T-helper 17 cell (primary cell): Measurements from ENCODE around the gene SMIM14. TPM values are rescaled to one million over a fixed set of nuclear protein-coding genes. Genes with fewer than 3 reads are reported as not detected.
"Not testable (repeated sequence)": the region's sequence is repeated elsewhere in the genome, so short reads cannot be mapped to it uniquely, and the experiment has no call there.

Experiments used
- ATAC-seq: fragments of 150-1000 bp; cut with Tn5 transposase; 2 replicates; pipeline ENCODE4 v1.10.0; 2021; ENCODE audit warnings: mild to moderate bottlenecking, moderate library complexity
- DNase-seq, 3 donors: peaks; one replicate each; pipeline versions ENCODE4 v3.0.0 to v3.0.0-alpha.2; 2020 to 2021
- H3K9me3 ChIP-seq: one replicate; pipeline ENCODE4 v1.7.0; 2013; ENCODE audit warnings: low read length, mild to moderate bottlenecking; ENCODE audit not compliant: control insufficient read depth, poor library complexity, severe bottlenecking
- H3K27ac Mint-ChIP-seq: one replicate; pipeline ENCODE4 v1.8.0; 2022; ENCODE audit warnings: mild to moderate bottlenecking, moderate library complexity, mixed read lengths
- H3K27me3 Mint-ChIP-seq: one replicate; pipeline ENCODE4 v1.8.0; 2022; ENCODE audit warnings: mixed read lengths
- H3K36me3 Mint-ChIP-seq: one replicate; pipeline ENCODE4 v1.8.0; 2022; ENCODE audit warnings: low read depth, mixed read lengths
- H3K4me1 Mint-ChIP-seq: one replicate; pipeline ENCODE4 v1.8.0; 2022; ENCODE audit warnings: mild to moderate bottlenecking, mixed read lengths
- H3K4me3 Mint-ChIP-seq: one replicate; pipeline ENCODE4 v1.8.0; 2022; ENCODE audit warnings: mild to moderate bottlenecking, moderate library complexity, mixed read lengths
- total RNA-seq, 4 donors: library from RNA in 2 of 4; stranded (reverse) in 2 of 4; gene quantifications; one replicate each; pipeline ENCODE4 v1.2.3 and lab custom pipeline; 2022 to 2026

Gene SMIM14
- total RNA-seq, 2 donors from 2014 or later = 8.3 to 9.3 TPM

DNA sequence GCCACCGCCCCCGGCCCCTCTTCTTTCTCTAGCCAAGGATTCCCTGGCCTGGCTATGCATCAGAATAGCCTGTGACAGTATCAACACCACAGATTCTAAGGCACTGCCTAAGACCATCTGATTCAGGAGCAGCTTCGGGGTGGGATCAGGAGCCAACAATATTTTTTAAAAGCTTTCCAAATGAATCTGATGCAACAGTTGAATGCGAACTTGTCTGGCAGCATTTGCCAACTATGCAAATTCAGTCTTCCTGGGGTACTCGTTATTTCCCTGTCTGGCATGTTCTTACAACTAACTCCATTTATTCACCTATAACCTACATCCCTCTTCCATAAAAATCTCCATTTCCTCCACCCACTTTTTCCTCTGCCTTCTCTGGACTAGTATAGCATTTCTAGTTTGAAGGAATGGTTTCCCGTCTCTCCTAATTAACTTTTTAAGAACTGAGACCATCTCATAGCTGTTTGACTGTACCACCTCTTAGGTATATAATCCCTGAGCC lies 75.3 kb downstream of the SMIM14 start:
- DNase-seq = no peak
- no peak for ATAC-seq
- H3K4me3 Mint-ChIP-seq = no peak overlapping the region
- peaks cover 3% of the 10 kb centered on the region for H3K36me3 Mint-ChIP-seq
- peaks cover 5% of the 10 kb centered on the region for H3K4me1 Mint-ChIP-seq
- no peaks in the 10 kb centered on the region for H3K9me3 ChIP-seq
- no peaks in the 10 kb centered on the region for H3K27me3 Mint-ChIP-seq
- no peak overlapping the region for H3K27ac Mint-ChIP-seq

DNA sequence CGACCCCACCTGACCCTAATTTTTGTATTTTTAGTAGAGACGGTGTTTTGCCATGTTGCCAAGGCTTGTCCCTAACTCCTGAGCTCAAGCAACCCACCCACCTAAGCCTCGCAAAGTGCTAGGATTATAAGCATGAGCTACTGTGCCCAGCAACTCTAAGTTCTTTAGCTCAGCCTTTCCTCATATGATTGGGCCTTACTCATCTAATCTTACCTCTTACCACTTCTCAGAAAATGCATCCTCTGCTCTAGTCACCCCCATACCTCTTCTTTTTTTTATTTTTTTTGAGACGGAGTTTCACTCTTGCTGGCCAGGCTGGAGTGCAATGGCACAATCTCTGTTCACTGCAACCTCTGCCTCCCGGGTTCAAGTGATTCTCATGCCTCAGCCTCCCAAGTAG lies 75.9 kb downstream of the SMIM14 start:
- no peaks in the 10 kb centered on the region for H3K27me3 Mint-ChIP-seq
- peaks cover 2% of the 10 kb centered on the region for H3K4me1 Mint-ChIP-seq
- peaks cover 3% of the 10 kb centered on the region for H3K36me3 Mint-ChIP-seq
- no peaks in the 10 kb centered on the region for H3K9me3 ChIP-seq
- no peak overlapping the region for H3K27ac Mint-ChIP-seq
- H3K4me3 Mint-ChIP-seq = no peak overlapping the region
- DNase-seq (no peak), ATAC-seq (no peak)

DNA sequence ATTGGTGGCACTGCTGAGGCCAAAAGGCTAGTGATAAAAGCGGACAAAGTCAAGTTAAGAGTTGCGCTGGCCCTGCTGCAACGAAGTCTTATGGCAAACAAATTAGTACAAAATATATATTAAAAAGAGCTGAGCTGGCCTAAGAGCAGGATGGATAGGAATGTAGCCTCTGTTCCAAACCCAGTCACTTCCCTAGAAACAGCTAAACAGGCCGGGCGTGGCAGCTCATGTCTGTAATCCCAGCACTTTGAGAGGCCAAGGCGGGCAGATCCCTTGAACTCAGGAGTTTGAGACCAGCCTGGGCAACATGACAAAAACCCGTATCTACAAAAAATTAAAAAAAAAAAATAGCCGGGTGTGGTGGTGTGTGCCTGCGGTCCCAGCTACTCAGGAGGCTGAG lies 79.0 kb downstream of the SMIM14 start:
- ATAC-seq = no peak
- no peaks in the 10 kb centered on the region for H3K27me3 Mint-ChIP-seq
- no peak overlapping the region for H3K27ac Mint-ChIP-seq
- H3K4me3 Mint-ChIP-seq = no peak overlapping the region
- H3K4me1 Mint-ChIP-seq = peaks cover 2% of the 10 kb centered on the region
- DNase-seq = no peak
- H3K9me3 ChIP-seq = no peaks in the 10 kb centered on the region
- H3K36me3 Mint-ChIP-seq = peaks cover 4% of the 10 kb centered on the region

DNA sequence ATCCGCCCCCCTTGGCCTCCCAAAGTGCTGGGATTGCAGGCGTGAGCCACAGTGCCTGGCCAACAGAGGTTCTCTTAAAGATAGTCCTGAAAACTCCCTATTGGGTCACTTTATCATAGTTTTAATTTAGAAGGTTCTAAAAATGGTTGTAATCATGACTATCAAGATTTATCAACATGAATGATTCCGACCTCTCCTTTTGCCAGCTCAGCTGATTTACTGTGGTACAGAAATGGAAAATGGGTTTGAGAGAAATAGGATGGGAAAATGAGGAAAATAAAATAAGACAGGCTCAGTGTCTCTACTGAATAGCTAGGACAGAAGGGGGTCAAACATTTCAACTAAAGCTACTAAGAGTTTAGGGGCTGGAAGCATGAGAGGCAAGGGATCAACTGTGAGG lies 83.2 kb downstream of the SMIM14 start:
- H3K36me3 Mint-ChIP-seq = peaks cover 3% of the 10 kb centered on the region
- peak overlapping the region; percentile 65 for H3K27ac Mint-ChIP-seq
- no peak for DNase-seq
- ATAC-seq = no peak
- no peak overlapping the region for H3K4me3 Mint-ChIP-seq
- H3K4me1 Mint-ChIP-seq = peaks cover 2% of the 10 kb centered on the region
- no peaks in the 10 kb centered on the region for H3K9me3 ChIP-seq
- H3K27me3 Mint-ChIP-seq = no peaks in the 10 kb centered on the region

DNA sequence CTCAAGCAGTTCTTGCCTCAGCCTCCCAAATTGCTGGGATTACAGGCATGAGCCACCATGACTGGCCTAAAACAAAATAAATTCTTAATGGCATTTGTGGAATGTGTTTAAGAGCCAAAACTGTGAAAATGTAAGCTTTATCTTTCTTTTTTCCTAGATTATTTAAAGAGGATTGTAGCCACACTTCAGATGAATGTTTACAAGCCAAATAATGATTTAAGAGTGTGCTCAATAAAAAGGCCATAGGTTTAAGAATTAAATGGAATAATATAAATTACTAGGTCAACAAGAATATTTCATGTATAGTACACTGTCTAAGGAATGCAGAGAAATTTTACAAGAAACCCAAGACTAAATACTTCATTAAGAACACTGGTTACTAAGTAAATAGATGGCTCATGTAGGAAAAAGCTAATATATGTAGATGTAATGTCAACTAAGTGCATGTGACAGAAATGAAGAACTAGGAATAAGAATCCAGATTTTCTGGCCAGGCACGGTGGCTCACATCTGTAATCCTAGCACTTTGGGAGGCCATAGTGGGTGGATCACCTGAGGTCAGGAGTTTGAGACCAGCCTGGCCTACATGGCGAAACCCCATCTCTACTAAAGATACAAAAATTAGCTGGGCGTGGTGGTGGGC lies 90.1 kb downstream of the SMIM14 start:
- DNase-seq (no peak), ATAC-seq (no peak)
- Mint-ChIP-seq H3K27ac (no peak overlapping the region), H3K4me1 (no peaks in the 10 kb centered on the region), H3K36me3 (no peaks in the 10 kb centered on the region), H3K4me3 (no peak overlapping the region), H3K27me3 (no peaks in the 10 kb centered on the region)
- no peaks in the 10 kb centered on the region for H3K9me3 ChIP-seq

DNA sequence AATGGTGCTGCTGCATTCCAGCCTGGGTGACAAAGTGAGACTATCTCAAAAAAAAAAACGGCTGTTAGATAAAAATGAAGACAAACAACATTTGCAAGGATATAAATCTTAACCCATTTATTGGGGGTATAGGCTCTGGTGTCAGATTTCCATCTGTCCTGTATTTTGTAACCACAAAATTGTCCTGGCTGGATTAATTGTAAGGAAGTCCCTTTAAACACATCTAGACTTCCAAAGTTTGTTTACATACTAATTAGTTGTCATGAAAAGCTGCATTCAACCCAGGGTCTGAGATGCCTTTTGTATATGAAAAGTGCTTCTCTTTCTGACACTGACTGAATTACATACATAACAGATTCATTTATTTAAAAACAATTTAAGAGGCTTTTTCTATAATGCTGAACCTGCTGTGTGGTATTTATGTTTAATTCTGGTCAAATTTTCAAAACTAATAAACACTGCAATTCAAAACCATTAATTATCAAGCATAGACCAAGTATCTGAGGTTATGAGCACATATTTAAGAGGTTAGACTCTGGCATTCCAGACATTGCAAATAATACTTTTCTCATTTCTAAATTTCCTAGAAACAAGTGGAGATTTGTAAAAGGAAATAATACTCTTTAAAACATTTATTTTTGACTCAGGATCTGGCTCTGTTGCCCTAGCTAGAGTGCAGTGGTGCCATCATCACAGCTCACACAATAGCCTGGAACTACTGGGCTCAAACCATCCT lies 93.9 kb downstream of the SMIM14 start:
- Mint-ChIP-seq H3K36me3 (no peaks in the 10 kb centered on the region), H3K27ac (no peak overlapping the region), H3K4me1 (no peaks in the 10 kb centered on the region), H3K27me3 (no peaks in the 10 kb centered on the region), H3K4me3 (no peak overlapping the region)
- ATAC-seq (no peak), DNase-seq (no peak)
- no peaks in the 10 kb centered on the region for H3K9me3 ChIP-seq

DNA sequence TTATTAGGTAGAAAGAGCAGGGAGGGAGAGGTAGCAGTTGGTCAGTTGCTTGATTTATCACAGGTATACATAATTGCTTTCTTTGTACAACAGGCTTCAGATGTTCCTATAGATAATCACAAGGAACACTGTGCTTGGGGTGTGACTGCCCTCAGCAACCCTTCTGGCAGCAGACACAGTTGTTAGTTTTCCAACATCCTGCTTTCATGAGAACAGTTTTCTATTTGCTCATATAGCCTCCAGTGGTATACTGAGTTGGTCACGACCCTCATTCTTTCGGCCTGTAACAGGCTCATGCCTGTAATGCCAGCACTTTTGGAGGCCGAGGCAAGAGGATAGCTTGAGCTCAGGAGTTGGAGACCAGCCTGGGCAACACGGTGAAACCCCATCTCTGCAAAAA lies 94.6 kb downstream of the SMIM14 start:
- not testable (repeated sequence) for H3K4me1 Mint-ChIP-seq, H3K9me3 ChIP-seq, DNase-seq, H3K27ac Mint-ChIP-seq, ATAC-seq, H3K4me3 Mint-ChIP-seq, H3K36me3 Mint-ChIP-seq, H3K27me3 Mint-ChIP-seq

DNA sequence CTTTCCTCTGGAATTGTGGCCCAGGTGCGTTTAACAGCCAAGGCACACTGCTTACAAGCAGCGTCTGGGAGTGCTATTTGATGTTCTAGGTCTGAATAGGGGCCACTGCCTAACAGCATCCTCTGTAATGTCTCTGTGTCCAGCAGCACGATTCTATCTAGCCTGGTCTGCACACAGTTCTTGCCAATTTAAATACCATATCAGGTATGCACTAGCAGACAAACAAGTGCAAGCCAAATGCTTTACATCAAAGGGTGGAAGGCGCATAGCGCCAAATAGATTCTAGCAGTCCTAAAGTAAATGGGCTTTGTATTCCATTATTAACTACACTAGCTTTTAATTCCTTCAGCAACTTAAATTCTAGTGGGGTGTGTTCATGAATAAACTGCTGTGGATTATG lies 95.6 kb downstream of the SMIM14 start:
- no peak for ATAC-seq
- Mint-ChIP-seq H3K4me1 (no peaks in the 10 kb centered on the region), H3K27me3 (no peaks in the 10 kb centered on the region)

DNA sequence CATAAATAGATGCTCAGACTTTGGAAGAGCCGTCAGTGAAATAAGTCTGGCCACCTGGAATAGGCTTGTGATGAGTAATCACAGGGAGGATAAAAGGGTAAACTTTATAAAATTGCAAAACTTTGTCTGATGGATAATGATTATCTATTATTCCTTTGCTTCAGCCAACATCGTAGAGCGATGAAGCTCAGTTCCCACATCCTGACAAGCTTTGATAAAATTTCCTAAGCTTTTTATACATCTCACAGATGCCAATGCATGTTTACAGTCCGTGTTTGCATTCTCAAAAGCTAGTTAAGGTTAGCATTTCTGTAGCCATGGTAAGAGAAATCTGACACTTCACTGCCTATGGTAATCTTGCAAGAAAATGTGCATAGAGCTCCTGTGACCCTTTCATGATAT lies 96.1 kb downstream of the SMIM14 start:
- H3K4me3 Mint-ChIP-seq = no peak overlapping the region
- no peak for DNase-seq
- no peaks in the 10 kb centered on the region for H3K27me3 Mint-ChIP-seq
- no peak overlapping the region for H3K27ac Mint-ChIP-seq
- no peak for ATAC-seq
- H3K4me1 Mint-ChIP-seq = no peaks in the 10 kb centered on the region
- H3K9me3 ChIP-seq = no peaks in the 10 kb centered on the region
- no peaks in the 10 kb centered on the region for H3K36me3 Mint-ChIP-seq

More for the DNA sequence above, 95.6 kb downstream of the SMIM14 start:
- H3K9me3 ChIP-seq = no peaks in the 10 kb centered on the region
- no peak overlapping the region for H3K4me3 Mint-ChIP-seq
- no peak overlapping the region for H3K27ac Mint-ChIP-seq
- no peak for DNase-seq
- no peaks in the 10 kb centered on the region for H3K36me3 Mint-ChIP-seq

DNA sequence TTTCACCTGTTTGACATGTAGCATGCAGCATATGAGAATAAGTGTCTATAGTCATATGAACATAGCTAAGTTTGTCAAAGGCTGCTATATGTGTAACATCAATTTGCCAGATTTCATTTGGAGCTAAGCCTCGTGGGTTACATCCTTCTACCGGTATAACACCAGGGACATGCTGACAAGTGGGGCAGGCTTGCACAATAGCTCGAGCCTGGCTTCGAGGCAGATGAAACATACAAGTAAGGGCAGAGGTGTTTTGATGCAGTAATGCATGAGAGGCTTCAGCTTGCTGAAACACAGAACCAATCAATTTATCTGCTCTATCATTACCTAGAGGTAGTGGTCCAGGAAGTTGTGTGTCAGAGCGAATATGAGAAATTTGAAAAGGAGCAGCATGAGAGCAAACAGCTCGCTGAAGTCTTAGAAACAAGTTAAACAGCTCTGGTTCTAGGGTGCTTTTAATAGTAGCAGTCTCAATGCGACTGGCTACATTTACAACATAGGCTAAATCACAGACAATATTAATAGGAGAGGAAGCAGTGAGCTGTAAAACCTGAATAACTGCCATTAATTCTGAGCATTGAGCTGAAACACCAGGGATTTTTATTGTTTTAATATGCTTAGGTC lies 96.6 kb downstream of the SMIM14 start:
- no peaks in the 10 kb centered on the region for H3K36me3 Mint-ChIP-seq
- DNase-seq (no peak), ATAC-seq (no peak)
- no peak overlapping the region for H3K4me3 Mint-ChIP-seq
- H3K27me3 Mint-ChIP-seq = no peaks in the 10 kb centered on the region
- no peak overlapping the region for H3K27ac Mint-ChIP-seq
- no peaks in the 10 kb centered on the region for H3K9me3 ChIP-seq
- no peaks in the 10 kb centered on the region for H3K4me1 Mint-ChIP-seq

DNA sequence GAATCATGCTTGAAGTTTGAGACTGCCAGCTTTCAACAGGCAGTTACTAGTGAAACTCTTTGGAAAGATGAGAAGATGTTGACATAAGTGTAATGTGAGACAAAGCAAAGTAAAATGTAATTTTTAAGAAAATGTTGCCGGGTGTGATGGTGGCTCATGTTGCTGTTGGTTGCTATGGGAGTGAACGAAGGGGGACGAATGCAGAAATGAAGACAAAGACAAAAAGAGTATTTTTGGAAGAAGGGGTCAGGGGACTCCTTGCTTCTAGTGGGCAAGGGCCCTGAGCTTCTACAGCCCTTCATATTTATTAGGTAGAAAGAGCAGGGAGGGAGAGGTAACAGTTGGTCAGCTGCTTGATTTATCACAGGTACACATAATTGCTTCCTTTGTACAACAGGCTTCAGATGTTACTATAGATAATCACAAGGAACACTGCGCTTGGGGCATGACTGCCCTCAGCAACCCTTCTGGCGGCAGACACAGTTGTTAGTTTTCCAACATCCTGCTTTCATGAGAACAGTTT lies 99.5 kb downstream of the SMIM14 start:
- no peaks in the 10 kb centered on the region for H3K36me3 Mint-ChIP-seq
- no peak for ATAC-seq

DNA sequence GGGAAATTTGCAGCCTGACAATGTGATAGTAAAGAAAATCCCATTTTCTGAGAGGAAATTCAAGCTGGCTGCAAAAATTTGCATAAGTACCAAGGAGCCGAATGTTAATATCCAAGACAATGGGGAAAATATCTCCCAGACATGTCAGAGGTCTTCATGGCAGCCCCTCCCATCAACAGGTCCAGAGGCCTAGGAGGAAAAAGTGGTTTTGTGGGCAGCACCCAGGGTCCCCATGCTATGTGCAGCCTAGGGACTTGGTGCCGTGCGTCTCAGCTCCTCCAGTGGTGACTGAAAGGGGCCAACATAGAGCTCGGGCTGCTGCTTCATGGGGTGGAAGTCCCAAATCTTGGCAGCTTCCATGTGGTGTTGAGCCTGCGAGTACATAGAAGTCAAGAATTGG lies 105.1 kb downstream of the SMIM14 start:
- no peak overlapping the region for H3K4me3 Mint-ChIP-seq
- H3K27ac Mint-ChIP-seq = no peak overlapping the region
- H3K4me1 Mint-ChIP-seq = peaks cover under 1% of the 10 kb centered on the region
- ATAC-seq = no peak
- H3K36me3 Mint-ChIP-seq = no peaks in the 10 kb centered on the region
- DNase-seq = no peak
- no peaks in the 10 kb centered on the region for H3K9me3 ChIP-seq
- H3K27me3 Mint-ChIP-seq = no peaks in the 10 kb centered on the region

More for the DNA sequence above, 99.5 kb downstream of the SMIM14 start:
- H3K9me3 ChIP-seq = no peaks in the 10 kb centered on the region
- H3K4me3 Mint-ChIP-seq = no peak overlapping the region
- no peaks in the 10 kb centered on the region for H3K4me1 Mint-ChIP-seq
- H3K27me3 Mint-ChIP-seq = no peaks in the 10 kb centered on the region
- DNase-seq = no peak
- no peak overlapping the region for H3K27ac Mint-ChIP-seq

DNA sequence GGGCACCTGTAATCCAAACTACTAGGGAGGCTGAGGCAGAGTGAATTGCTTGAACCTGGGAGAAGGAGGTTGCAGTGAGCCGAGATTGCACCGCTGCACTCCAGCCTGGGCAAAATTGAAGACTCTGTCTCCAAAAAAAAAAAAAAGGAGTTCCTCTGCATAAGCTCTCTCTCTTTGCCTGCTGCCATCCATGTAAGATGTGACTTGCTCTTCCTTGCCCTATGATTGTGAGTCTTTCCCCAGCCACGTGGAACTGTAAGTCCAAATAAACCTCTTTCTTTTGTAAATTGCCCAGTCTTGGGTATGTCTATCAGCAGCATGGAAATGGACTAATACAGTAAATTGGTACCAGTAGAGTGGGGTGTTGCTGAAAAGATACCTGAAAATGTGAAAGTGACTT lies 106.4 kb downstream of the SMIM14 start:
- ATAC-seq = not testable (repeated sequence)

More for the DNA sequence above, 106.4 kb downstream of the SMIM14 start:
- DNase-seq, H3K27ac Mint-ChIP-seq, H3K36me3 Mint-ChIP-seq, H3K9me3 ChIP-seq, H3K27me3 Mint-ChIP-seq, H3K4me1 Mint-ChIP-seq, H3K4me3 Mint-ChIP-seq: not testable (repeated sequence)
